Measurements from ENCODE around the gene IL1RAPL1.

Gene IL1RAPL1

GRCh38 chrX:29023207-29023606 lies 436.0 kb downstream of the IL1RAPL1 start:
- Histone ChIP-seq H3K4me3 (no peak overlapping the region), H3K27ac (no peak overlapping the region)
- TF ChIP-seq CTCF (IDR thresholded peaks at IDR 0.05), result no peak
- DNase-seq (ENCODE audit: low spot score), result no peak

- Histone ChIP-seq H3K4me3 (no peak overlapping the region), H3K27ac (no peak overlapping the region)
- TF ChIP-seq CTCF (IDR thresholded peaks at IDR 0.05), result no peak
- DNase-seq (ENCODE audit: low spot score), result no peak
These were observed 437.6 kb downstream of the IL1RAPL1 start for GRCh38 chrX:29024871-29025270.

- Histone ChIP-seq H3K27ac (no peak overlapping the region), H3K4me3 (no peak overlapping the region)
- DNase-seq (ENCODE audit: low spot score), result no peak
- TF ChIP-seq CTCF (IDR thresholded peaks at IDR 0.05), result no peak
These were observed 452.3 kb downstream of the IL1RAPL1 start for GRCh38 chrX:29039501-29039900.

- H3K4me3 ChIP-seq, result no peak overlapping the region
- no peak overlapping the region for H3K27ac ChIP-seq
- TF ChIP-seq CTCF (IDR thresholded peaks at IDR 0.05), result no peak
- DNase-seq (ENCODE audit: low spot score), result no peak
These were observed 452.9 kb downstream of the IL1RAPL1 start for GRCh38 chrX:29040160-29040559.

GRCh38 chrX:29042341-29042740 lies 455.1 kb downstream of the IL1RAPL1 start:
- DNase-seq (ENCODE audit: low spot score), result no peak
- Histone ChIP-seq H3K27ac (no peak overlapping the region), H3K4me3 (no peak overlapping the region)
- TF ChIP-seq CTCF (IDR thresholded peaks at IDR 0.05), result no peak

- DNase-seq (ENCODE audit: low spot score), result no peak
These were observed 456.5 kb downstream of the IL1RAPL1 start for GRCh38 chrX:29043746-29044145.

More at GRCh38 chrX:29043746-29044145, 456.5 kb downstream of the IL1RAPL1 start:
- Histone ChIP-seq H3K4me3 (no peak overlapping the region), H3K27ac (no peak overlapping the region)
- TF ChIP-seq CTCF (IDR thresholded peaks at IDR 0.05), result no peak
